HG03575 (cell line): ENCODE results near the gene CDO1.

Source experiments
- ATAC-seq: cut with Tn5 transposase; IDR thresholded peaks from one replicate; pipeline ENCODE4 v1.9.1; 2021; ENCODE audit not compliant: unreplicated experiment, insufficient number of reproducible peaks, low FRiP score; ENCODE audit errors: extremely low read depth

The CDO1 gene

GRCh38 chr5:115800108-115800507, 16.4 kb downstream of the CDO1 start:
- ATAC-seq, result no peak

GRCh38 chr5:115798252-115798651, 18.2 kb downstream of the CDO1 start:
- no peak for ATAC-seq

GRCh38 chr5:115796656-115797055, 19.8 kb downstream of the CDO1 start:
- no peak for ATAC-seq

- no peak for ATAC-seq
These were observed 20.8 kb downstream of the CDO1 start for GRCh38 chr5:115795700-115796099.

- no peak for ATAC-seq
These were observed 28.0 kb downstream of the CDO1 start for GRCh38 chr5:115788440-115788839.

GRCh38 chr5:115787426-115787825, 29.0 kb downstream of the CDO1 start:
- no peak for ATAC-seq

- ATAC-seq, result no peak
These were observed 30.9 kb downstream of the CDO1 start for GRCh38 chr5:115785381-115786065.

- ATAC-seq, result no peak
These were observed 38.0 kb downstream of the CDO1 start for GRCh38 chr5:115778417-115778816.

GRCh38 chr5:115776989-115777388, 39.5 kb downstream of the CDO1 start:
- no peak for ATAC-seq

- ATAC-seq, result no peak
These were observed 40.5 kb downstream of the CDO1 start for GRCh38 chr5:115775999-115776398.

GRCh38 chr5:115774684-115775083, 41.8 kb downstream of the CDO1 start:
- no peak for ATAC-seq

GRCh38 chr5:115772731-115773475, 43.6 kb downstream of the CDO1 start:
- ATAC-seq, result no peak

GRCh38 chr5:115770466-115770865, 46.0 kb downstream of the CDO1 start:
- ATAC-seq, result no peak

- ATAC-seq, result no peak
These were observed 49.0 kb downstream of the CDO1 start for GRCh38 chr5:115767424-115767823.

- ATAC-seq, result no peak
These were observed 49.9 kb downstream of the CDO1 start for GRCh38 chr5:115766608-115767007.

GRCh38 chr5:115758356-115758755, 58.1 kb downstream of the CDO1 start:
- ATAC-seq, result no peak

- no peak for ATAC-seq
These were observed 60.8 kb downstream of the CDO1 start for GRCh38 chr5:115755675-115756074.
